HG02885 (cell line): ENCODE measurements around the gene KLF2.
"Not testable (repeated sequence)": the region's sequence is repeated elsewhere in the genome, so short reads cannot be mapped to it uniquely, and the experiment has no call there.

Experiments used
- ATAC-seq: cut with Tn5 transposase; IDR thresholded peaks from one replicate; pipeline ENCODE4 v1.9.1; 2021; ENCODE audit warnings: mild to moderate bottlenecking; ENCODE audit not compliant: unreplicated experiment, poor library complexity

The KLF2 gene

DNA sequence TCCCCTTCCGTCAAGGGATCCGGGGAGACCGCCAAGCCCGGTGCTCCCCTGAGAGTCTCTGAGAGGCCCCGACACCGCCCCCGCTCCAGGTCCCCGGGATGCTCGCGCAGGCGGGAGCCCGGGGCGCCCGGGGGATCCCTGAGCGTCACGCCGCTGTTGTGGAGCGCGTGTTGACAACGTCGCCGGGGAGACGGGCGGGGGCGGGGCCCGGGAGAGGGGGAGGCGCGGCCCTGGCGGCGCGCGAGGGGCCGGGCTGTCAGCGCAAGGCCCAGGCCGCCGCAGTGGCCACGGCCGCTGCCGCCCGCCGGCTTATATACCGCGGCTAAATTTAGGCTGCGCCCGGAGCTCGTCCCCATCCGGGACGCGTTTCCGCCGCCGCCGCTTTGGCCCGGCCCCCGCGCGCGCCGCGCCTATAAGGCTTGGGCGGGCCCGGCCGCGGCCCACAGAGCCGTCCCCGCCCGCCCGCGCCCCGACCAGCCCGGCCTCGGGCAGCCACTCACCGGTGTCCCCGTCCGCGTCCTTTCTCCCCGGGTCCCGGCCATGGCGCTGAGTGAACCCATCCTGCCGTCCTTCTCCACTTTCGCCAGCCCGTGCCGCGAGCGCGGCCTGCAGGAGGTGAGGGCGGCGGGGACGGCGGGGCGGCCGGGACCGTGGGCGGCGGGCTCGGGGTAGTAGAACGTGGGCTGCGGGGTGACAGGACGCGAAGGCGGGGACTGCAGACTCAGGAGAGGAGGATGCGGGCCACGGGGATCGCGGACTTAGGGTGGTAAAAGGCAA, at the start of gene KLF2:
TSS of gene KLF2 (plus strand) at position 443 of the 777 bp plus-strand sequence. CDS start at position 541, 98 bp downstream.
- peak; percentile 73 for ATAC-seq

DNA sequence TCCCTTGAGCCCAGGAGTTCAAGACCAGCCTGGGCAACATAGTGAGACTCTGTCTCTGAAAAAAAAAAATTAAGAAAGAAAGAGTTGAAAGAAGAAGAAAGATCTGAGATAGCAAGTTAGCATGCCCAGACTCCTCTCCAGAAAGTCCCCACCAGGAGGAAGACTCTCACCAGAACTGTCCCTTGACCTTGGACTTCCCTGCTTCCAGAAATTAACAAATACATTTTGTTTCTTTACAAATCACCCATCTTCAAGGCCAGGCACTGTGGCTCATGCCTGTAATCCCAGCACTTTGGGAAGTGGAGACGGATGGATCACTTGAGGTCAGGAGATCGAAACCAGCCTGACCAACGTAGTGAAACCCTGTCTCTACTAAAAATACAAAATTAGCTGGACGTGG, 44.3 kb upstream of the KLF2 start:
- no peak for ATAC-seq

GRCh38 chr19:16281743-16282142, 42.9 kb upstream of the KLF2 start:
- ATAC-seq, result no peak

DNA sequence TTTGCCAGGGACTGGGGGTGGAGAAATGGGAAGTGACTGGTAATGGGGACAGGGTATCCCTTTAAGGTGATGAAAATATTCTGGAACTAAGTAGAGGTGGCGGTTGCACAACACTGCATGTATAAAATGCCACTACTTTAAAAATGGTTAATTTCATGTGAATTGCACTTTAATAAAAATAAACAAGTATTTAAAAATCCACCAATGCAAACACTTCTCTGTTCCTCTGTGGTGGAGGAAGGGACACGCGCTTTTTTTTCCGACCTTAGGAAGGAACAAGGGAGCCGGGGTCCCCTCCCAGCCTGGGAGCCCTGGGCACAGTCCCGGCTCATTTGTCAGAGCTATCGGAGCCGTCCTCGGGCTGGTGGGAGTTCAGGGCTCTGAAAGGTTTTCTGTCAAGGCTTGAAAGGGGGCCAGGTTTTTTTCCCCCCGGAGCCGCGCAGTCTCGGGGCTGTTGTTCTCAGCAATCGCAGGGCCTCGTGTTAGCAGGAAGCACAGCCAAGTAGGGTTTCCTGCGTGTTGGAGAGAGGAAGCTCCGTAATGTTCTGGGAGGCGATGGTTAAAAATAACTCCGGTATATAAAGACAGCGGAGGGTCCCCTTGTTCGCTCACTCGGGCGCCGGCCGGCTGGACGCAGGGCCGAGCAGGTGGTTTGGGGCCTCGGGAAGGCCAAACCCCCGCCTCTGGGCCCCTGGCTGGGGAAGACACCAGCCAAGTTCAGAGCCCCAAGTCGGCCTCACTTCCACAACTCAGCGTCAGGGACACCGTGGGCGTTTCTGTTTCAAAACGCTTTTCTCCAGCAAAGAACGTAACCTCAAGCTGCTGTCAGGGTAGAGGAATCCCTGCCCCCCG, 41.2 kb upstream of the KLF2 start:
- no peak for ATAC-seq

DNA sequence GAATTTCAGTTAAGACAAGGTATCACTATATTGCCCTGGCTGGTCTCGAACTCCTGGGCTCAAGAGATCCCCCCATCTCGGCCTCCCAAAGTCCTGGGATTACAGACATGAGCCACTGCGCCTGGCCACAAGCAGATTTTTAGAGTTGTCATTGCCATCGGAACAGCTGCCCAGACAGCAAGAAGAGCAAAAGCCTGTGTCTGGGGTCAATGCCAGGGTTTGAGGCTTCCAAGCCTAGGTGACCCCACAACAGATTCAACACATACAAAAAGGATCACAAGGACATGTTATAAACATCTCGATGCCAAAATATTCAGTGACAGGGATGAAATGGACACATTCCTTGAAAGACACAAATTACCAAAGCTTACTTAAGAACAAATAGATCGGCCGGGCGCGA, 40.1 kb upstream of the KLF2 start:
- ATAC-seq, result no peak

GRCh38 chr19:16285079-16285478, 39.5 kb upstream of the KLF2 start:
- not testable (repeated sequence) for ATAC-seq

DNA sequence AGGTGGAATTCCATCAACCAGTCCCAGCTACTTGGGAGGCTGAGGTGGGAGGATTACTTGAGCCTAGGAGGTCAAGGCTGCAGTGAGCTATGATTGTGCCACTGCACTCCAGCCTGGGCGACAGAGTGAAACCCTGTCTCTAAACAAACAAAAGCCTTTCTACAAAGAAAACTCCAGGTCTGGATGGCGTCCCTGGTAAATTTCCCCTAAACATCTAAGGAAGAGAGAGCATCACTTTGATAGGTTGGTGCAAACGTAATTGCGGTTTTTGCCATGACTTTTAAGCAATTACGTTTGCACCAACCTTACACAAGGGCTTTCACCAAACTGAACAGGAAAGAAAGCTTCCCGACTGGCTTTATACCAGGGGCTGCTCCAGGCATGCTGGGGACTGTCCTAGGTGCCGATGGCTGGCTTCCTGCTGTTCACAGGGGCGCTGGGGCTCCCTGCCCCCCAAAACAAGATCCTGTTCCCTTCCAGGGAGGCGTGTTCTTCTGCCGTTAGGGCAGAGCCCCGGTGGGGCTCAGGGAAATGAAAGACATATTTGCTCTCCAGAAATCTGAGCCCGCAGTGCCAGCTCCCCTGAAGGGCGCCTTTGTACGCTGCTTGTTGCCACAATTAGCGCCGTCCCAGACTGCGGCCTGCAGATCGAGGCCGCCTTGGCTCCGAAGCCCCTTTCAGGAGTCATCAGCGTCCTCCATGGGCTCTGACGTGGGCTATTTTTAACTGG, 38.7 kb upstream of the KLF2 start:
- ATAC-seq, result no peak

- no peak for ATAC-seq
Measured at GRCh38 chr19:16288544-16288943, 36.1 kb upstream of the KLF2 start.

GRCh38 chr19:16289594-16289993, 35.0 kb upstream of the KLF2 start:
- ATAC-seq, result no peak

- ATAC-seq, result no peak
Measured at GRCh38 chr19:16290692-16291091, 33.9 kb upstream of the KLF2 start.

DNA sequence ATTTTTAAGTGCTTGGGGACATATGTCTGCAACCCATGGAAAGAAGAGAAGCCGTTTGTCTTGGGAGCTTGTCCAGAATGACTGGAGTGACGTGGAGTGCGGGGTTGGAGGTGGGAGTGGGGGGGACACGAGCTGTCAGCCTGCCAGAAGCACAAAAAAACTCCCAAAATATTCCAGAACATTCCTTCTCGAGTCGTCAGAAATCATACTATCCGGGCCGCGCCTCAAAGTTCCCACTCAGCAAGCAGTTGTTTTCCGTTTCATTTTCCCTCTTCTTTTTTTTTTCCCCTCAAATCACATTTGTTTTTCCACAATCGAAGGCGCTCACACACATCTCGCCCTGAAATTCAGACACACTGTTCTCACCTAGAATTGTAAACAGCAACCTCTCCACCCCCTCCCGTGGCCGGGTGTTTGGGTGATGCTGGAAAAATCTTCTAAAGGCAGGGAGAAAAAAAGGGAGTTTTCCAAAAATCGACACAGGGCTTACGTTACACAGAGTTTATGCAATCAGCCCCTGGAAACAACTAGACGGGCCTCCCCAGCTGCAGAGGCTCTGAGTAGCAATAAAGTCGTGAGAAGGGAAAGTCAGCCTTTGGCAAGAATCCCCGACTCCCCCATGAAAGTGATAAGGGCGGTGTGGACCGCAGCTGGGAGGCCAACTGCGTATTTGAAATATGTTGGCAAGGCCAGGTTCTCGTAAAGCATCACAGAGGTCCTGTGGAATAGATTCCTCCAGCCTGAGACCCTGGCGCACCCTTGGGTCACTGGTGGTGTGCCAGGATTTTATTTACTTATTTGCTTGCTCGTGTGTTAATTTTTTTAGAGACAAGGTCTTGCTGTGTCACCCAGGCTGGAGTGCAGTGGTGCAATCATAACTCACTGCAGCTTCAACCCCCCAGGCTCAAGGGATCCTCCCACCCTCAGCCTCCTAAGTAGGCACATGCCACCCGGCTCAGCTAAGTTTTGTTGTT, 31.2 kb upstream of the KLF2 start:
- no peak for ATAC-seq

DNA sequence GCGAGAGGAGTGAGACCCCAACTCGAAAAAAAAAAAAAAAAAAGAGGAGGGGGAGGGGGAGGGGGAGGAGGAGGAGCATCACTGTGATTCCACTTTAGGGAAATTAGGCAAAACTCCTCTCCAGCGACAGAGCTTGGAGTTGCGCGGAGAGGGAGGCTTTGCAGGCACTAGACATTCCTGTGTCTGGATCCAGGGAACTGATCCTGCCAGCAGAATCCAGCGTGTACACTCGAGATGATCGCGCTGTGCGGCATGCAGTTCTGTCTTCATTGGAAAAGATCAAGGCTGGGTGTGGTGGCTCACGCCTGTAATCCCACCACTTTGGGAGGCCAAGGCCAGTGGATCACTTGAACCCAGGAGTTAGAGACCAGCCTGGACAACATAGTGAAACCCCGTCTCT, 29.6 kb upstream of the KLF2 start:
- ATAC-seq, result no peak

GRCh38 chr19:16296713-16297112, 27.9 kb upstream of the KLF2 start:
- ATAC-seq, result no peak

DNA sequence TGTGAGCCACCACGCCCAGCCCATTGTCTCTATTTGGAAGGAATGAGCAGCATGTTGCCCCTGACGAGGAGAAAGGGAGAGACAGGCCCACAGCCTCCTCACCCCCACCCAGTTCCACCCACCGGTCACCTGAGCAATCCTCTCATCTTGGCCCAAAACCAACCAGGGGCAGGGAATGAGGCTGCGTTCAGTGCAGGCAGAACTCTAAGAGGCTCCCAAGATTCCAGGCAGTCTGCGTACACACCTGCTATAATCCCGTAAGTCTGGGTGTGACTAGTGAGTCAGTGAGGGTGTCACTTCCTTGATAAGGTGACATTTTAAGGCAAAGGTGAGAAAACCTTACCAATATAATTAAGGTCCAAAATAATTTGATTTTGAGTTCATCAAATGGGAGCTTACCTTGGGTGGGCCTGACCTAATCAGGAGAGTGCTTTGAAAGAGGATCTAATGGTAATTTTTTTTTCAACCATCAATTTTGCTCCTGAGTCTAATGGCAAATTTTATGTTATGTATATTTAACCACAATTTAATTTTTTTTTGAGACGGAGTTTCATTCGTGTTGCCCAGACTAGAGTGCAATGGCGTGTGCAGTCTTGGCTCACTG, 26.9 kb upstream of the KLF2 start:
- no peak for ATAC-seq

- no peak for ATAC-seq
Measured at GRCh38 chr19:16298334-16298733, 26.3 kb upstream of the KLF2 start.

GRCh38 chr19:16301999-16302694, 22.5 kb upstream of the KLF2 start:
- ATAC-seq, result no peak

DNA sequence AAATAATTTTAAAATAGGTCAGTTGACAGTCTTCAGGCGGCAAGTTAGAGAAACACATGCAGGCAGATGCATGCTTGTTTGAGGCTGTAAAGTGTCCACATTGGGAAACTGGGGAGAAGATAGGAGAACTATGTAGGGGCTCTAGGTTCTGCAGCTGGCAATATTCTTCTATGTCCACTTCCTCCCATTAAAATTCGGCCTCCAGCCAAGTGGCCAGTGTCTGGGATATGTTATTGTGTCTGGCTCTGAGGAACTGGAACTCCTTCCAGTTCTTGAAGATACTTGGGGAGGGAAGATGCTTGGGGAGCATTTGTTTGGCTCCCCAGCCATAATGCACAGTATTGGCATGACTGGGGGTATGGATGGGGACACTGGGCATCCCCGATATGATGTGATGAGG, 20.9 kb upstream of the KLF2 start:
- ATAC-seq, result no peak

DNA sequence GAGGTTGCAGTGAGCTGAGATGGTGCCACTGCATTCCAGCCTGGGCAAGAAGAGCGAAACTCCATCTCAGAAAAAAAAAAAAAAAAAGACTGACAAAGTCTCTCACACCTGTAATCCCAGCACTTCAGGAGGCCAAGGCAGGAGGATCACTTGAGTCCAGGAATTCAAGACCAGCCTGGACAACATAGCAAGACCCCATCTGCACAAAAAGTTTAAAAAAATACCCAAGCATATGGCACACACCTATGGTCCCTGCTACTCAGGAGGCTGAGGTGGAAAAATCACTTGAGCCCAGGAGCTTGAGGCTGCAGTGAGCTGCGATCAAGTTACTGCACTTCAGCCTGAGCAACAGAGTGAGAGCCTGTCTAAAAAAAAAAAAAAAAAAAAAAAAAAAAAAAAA, 20.1 kb upstream of the KLF2 start:
- not testable (repeated sequence) for ATAC-seq

GRCh38 chr19:16305060-16305459, 19.6 kb upstream of the KLF2 start:
- not testable (repeated sequence) for ATAC-seq
